Stimulated activated CD8-positive, alpha-beta memory T cell treated with anti-CD3 and anti-CD28 coated beads, Interleukin-4, amount 100 ng/mL, for 24 hours (primary cell): ENCODE measurements around the gene EDEM3.
A peak's percentile ranks its signal among the peaks of the same experiment; 100 is the strongest.
"Not testable (repeated sequence)": the region's sequence is repeated elsewhere in the genome, so short reads cannot be mapped to it uniquely, and the experiment has no call there.

Source experiments
- DNase-seq: peaks from one replicate; pipeline ENCODE4 v3.0.0-alpha.2; 2020; ENCODE audit warnings: low read depth

The EDEM3 gene, protein sequence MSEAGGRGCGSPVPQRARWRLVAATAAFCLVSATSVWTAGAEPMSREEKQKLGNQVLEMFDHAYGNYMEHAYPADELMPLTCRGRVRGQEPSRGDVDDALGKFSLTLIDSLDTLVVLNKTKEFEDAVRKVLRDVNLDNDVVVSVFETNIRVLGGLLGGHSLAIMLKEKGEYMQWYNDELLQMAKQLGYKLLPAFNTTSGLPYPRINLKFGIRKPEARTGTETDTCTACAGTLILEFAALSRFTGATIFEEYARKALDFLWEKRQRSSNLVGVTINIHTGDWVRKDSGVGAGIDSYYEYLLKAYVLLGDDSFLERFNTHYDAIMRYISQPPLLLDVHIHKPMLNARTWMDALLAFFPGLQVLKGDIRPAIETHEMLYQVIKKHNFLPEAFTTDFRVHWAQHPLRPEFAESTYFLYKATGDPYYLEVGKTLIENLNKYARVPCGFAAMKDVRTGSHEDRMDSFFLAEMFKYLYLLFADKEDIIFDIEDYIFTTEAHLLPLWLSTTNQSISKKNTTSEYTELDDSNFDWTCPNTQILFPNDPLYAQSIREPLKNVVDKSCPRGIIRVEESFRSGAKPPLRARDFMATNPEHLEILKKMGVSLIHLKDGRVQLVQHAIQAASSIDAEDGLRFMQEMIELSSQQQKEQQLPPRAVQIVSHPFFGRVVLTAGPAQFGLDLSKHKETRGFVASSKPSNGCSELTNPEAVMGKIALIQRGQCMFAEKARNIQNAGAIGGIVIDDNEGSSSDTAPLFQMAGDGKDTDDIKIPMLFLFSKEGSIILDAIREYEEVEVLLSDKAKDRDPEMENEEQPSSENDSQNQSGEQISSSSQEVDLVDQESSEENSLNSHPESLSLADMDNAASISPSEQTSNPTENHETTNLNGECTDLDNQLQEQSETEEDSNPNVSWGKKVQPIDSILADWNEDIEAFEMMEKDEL

DNA sequence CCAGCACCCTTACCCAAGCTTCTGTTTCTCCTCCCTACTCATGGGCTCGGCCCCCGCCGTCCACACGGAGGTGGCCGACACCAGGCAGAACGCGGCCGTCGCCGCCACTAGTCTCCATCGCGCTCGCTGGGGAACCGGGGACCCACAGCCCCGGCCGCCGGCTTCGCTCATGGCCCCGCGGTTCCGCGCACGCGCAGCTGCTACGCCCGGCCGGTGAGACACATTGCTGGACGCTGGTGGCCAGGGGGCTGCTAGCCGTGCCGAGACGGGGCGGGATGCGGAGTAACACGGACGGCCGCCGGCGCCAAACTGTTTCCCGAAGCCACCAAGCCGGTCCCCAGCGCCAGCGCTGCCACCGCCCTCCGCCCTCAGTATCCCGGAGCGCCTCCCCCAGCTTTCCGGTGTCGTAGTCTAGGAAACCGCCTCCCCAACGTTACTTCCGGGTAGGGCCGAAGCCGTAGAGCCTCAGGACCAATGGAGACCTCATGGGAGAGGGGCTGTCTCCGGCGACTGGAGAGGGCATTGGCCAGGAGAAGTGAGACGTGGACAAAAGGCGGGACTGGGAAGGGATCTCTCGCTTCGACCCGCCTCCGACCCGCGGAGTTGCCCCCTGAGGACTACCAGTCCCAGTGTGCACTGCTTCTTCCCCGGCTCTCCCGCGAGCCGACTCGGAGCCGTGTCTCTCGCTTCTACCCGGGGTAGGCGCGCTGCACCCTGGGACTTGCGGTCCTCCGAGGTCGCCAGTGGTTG, at the start of gene EDEM3:
Gene EDEM3 (minus strand): TSS at position 383 of the 750 bp plus-strand sequence. CDS start 212 bp downstream, at position 171.
- peak; percentile 97 for DNase-seq

DNA sequence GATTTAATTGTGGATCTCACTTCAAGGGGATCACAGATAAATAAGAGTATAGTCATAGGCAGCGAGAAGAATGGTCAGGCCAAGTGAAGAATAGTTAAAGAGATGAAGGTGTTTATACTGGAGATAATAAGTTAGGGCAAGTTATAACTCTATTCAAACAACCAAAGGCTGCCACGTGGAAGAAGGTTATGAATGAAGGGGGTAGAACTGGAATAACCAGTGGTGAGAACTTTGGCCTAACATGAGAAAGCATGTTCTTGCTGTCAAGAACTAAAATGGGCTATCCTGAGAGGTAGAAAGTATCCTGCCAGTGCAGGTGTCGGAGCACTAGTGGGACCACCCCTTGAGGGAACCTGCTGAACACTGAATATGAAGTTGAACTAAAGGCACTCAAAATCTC, 49.6 kb upstream of the EDEM3 start:
- DNase-seq: no peak

DNA sequence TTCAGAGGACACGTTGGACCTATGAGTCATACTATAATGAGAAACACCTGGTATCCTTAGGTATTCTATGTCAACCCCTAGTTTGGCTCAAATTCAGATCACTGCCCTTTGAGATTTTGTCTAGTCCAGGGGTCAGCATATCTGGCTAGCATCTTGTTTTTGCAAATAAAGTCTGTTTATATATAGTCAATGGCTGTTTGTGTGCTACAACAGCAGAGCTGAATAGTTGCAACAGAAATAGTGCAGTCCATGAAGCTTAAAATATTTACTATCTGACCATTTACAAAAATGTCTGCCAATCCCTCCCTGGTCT, 48.5 kb upstream of the EDEM3 start:
- DNase-seq: no peak

DNA sequence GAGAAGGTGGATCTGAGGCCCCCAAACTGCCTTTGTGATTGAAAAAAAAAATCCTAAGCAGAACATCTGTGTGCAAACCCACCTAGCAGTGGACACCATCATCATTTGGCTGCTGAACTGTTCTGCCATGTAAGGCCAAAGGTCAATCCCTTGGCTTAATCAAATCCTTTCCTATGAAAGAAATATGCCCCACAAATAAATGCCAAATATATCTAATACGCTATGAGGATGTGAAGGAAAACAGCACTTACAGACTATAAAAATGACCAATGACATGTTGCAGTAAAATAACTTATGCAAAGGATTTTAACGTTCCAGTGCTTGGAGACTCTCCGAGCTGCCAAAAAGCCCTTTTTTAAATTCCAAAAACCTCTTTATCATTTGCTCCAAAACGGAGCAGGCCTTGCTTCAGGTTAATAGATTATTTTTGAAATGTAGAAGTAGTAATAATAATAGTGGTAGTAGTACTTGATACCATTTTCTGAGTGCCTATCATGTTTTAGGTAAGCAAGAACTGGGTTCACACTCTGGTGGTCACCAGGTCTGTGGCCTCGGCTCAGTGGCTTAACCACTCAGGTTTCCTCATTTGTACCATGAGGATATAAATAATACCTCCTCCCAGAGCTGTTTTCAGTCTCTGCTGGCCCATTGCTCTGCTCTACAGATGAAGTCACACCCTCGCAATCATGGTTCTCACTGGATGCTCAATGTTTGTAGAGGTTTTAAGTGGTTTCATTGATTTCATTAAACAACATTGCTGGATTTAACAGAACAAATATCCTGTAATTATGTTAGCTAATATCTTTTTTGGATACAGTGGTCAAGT, 47.9 kb upstream of the EDEM3 start:
- no peak for DNase-seq

DNA sequence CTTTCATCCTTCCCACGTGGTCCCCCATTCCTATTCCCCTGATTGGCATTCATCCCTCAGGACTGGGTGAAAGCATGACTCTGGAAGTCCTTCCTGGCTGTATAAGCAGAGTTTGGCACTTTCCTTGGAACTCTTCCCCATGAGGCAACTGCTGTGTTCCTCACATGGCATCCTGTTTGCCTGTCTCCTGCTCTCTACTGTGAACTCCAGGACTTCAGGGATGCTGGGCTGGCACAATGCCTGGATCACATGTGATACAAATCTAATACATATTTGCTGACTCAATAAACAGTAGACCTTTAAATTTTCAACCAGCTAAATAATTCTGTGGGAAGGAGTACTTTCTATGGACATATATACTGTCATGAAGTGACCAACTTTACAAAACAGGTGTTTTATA, 46.8 kb upstream of the EDEM3 start:
- no peak for DNase-seq

DNA sequence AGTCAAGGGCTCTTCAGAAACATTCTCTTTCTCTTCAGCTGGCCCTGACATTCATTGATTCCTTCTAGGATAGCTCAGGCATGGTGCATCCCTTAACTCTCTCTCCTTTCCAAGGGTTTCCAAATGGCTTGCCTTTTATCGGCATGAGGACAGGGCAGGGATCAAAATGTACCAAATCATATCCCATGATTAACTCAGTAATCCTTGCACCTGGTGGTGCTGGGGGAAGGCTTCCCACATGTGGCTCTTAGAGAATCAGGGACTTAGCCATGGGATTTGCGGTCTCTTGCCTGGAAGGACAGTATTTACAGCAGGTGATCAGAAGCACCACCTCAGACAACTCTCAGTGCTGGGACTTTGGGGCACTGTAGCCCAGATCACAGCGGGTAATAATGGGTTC, 46.2 kb upstream of the EDEM3 start:
- DNase-seq: no peak

DNA sequence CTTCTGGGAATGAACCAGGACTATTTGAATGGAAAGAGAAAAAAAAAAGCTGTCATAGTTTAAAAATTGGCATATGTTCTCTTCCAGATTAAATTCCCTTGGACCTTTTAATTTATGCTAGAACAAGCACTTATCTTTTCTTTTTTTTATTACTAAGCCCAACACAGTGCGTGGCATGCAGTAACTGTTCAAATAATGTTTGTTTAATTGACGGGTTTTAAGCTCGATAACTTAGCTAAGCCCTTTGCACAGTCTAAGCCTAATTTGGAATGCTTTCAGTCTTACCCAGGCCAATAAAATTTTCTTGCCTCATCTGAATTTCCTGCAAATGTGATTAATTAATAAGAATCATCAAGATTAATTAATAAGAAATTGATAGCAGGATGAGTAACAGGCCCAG, 39.3 kb upstream of the EDEM3 start:
- DNase-seq: no peak

DNA sequence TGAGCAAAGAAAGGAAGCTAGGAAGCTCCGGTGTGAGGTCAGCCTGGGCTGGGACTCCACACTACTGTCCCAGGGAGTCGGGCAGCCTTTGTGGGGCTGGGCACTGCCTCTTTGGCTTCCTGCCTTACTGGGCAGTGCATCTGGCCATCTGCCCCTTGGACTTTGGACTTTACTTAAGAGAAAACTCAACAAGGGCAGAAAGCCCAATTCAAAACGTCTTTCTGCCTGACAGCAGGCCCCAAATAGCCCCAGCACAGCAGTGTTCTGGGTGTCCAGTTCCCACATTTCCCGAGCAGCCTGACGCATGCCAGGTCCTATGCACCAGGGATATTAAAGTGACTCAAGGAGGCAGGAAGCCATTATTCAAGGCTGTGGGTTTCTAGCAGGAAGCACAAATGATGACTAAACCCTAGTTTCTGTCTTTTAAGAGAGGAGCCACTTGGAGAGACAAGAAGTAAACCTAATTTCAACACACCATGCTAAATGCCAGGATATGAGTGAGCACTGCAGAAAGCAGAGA, 37.9 kb upstream of the EDEM3 start:
- no peak for DNase-seq

DNA sequence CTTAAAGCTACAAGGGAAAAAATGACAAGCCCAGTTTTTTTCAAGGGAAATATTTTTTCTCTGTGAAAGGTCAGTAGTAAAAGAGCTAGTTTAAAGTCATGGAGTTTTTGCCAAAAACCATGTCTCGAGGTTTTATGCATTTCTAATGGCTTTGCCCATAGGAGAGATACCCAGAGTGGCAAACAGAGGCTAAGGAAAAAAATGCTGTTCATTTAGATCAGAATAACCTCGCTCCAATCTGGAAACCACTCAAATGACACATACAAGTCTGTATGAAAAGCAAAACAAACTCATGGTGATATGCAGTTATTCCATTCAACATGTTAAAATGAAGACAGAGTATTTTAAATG, 36.9 kb upstream of the EDEM3 start:
- no peak for DNase-seq

DNA sequence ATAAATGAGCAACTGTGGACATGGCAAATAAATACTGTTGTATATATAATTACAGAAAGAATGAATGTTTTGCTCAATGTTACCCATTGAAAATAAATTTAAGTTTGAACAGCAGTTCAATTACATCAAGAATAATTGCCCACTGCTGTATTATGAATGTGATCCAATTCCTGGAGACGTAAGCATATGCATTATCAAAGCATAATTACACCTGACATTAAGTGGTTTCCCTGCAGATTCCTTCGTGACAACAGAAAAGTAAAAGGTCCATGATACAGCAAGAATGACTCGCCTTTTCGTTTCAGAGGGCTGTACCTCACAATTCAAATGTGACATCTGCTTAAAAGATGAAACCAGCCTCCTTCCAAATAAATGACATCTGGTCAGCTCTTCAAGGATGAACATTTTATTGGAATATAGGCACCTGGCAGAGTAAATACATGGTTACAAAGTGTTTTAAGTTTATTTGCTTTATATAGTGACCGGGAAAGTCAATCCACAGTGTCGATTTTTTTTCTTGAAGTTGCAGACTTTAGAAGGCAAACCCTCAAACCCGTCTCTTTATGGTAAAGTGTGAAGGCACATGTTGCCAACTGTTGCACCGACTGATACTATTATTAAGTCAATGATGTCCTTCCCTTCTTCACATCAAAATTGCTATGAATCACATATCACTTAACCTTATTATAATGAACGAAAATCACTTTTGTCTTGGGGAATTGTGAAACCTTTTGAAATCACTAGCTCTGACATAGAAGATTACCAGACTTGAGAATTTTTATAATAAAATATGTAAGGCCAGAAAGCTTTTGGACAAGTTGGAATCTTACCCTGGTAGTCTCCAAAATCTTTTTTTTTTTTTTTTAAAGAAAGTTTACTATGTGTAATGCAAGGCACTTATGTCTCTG, 36.2 kb upstream of the EDEM3 start:
- DNase-seq: no peak

DNA sequence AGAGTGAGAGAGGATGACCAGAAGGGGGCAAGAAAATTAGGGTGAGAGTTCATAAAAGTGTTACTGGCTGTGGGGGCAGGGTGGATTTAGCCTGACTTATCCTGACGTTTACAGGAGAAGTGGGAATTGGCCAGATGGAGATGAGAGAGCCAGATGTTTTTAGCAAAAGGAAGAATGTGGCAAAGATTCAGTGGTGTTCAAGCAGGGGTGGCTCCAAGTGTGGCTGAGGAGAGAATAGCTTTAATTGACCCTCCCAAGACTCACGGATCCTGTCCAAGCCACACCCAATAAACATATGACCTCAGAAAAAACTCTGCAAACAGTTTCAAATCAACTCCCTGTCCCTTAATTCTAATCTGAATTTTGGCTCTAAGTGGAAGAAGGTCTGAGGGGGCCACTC, 35.2 kb upstream of the EDEM3 start:
- no peak for DNase-seq

DNA sequence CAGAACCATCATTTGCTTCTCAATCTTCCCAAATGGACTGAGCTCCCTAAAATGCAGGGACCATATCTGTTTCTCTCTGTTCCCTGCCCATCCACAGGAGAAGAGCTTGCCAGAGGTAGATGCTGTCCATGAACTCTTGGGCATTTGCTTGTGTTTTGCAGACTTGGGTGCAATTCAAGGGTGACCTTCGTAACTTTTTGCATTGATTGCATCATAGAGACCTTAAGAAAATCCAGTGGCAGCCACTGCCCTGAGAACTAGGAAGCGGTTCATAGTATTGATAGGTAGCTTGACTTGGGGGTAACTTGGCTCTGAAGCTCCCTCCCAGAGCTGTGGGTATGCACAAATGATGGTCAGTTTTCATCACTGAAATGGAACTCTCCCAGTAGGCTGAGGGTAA, 34.3 kb upstream of the EDEM3 start:
- DNase-seq: no peak

DNA sequence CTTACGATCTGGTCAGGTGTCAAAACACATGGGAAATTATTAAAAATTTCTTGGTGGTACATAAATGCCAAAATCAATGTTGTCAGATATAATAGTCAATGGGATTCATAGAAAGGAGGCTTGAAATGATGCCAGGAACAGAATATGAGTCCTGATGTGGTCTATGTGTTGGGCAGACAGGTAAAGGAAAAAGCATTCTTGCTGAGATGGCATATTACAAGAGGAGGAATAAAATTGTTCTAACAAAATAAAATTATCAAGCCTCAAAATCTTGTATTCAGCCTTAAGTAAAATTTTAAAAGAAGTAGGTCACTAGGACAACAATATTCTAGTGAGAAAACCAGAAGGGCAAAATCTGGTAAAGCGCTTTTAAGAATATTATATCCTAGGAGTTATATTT, 30.9 kb upstream of the EDEM3 start:
- DNase-seq: no peak

DNA sequence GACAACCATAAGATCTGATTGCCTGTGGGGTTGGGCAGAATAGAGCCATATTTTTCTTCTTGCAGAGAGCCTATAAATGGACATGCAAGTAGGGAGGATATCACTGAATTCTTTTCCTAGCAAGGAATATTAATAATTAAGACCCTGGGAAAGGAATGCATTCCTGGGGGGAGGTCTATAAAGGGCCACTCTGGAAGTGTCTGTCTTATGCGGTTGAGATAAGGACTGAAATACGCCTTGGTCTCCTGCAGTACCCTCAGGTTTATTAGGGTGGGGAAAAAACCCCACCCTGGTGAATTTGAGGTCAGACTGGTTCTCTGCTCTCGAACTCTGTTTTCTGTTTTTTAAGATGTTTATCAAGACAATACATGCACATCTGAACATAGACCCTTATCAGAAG, 29.1 kb upstream of the EDEM3 start:
- DNase-seq: not testable (repeated sequence)

DNA sequence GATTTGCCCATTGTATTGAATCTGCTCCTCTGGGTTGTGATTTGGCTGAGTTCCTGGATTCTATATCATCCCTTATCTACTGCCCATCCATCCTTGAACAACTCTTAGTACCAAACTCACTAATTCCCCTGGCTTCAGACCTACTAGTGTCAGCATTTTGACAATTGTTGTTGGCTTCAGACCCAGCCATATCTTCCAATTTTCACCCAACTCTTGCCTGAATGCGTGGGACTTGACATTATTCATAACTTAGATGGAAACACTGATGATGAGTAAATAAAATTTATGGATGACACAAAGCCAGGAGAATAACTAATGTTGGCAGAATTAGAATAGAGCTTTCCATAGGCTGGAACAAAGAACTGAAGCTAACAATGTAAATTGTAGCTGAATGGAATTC, 27.3 kb upstream of the EDEM3 start:
- DNase-seq: no peak

DNA sequence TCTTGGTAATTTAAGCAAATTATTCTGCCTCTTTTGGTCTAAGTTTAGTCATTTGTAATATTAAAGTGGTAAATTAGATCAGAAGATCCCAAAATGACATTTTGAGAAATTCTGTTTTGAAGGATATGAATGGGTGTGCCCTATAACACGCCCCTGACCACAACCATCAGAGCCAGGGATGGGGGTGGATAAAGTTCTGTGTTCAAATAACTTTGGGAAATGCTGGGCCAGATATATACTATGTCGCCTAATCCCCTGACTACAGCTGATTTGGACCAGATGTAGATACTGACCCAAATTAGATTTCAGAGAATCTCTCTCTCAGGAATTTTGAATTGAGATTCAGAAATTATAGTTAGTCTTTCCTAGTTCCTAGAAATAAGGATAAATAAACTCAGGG, 21.2 kb upstream of the EDEM3 start:
- no peak for DNase-seq

DNA sequence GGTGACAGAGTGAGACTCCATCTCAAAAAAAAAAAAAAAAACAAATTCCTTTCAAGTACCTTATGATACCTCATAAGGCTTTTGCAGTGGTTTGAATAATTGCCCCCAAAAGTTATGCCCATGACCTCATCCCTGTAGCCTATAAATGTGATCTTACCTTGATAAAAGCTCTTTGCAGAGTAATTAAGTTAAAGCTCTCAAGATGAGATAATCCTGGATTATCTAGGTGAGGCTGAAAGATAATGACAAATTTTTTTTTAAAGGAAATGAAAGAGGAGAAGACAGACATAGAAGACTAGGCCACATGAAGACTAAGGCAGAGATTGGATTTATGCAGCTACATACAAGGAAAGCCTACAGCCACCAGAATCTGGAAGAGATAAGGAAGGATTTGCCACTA, 20.7 kb upstream of the EDEM3 start:
- DNase-seq: no peak

DNA sequence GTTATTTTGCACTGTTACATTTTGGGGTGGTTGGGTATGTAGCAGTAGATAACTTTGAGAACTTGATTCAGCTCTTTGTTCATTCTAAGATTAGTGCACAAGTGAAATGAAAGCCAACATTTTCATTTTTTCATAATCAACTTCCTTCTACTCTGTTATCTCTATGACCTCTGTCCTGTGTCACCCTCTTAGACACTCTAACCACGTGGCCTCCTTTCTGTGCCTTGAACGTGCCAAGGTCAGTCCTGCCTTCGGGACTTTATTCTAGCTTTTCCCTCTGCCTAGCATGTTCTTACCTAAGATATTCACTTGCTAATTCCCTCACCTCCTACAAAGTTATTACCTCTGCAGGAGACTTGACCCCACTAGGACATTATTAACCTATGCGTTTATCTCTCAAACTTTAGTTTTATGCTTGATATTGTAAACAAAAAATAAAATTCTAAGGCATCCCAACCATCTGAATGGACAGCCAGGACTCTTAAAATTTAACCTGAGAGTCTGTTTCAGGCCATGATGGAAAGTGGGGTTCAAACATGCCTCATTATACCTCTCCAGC, 19.2 kb upstream of the EDEM3 start:
- no peak for DNase-seq

DNA sequence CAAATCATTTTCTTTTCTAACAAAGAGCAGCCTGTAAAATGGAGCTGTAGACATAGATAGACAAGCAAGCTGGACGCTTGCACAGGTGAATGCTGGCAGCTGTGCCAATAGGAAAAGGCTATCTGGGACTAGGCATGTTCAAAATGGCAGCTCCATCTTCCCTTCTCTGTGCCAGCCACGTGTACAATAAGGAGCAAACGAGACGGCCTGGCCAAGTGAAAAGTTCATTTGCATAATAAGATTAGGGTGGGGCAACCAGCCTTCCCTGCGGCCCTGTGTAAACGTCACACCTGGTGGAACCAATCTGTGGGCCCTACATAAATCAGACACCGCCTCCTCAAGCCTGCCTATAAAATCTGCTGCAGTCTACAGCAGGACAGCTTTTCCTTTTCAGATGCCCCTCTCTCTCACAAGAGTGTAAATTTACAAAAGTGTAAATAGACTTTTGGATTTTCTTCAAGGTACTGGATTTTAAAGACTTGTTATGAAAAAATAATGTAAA, 16.6 kb upstream of the EDEM3 start:
- no peak for DNase-seq
